HUES6 (cell line): ENCODE data around the gene KIF23.

Experiments used
- H3K27ac ChIP-seq: 2 replicates; pipeline ENCODE4 v1.7.0; 2013; ENCODE audit warnings: low read depth, mild to moderate bottlenecking, low read length, inconsistent platforms
- H3K27me3 ChIP-seq: 2 replicates; pipeline ENCODE4 v1.6.1; 2013; ENCODE audit warnings: low read length; ENCODE audit not compliant: control insufficient read depth, insufficient read depth
- H3K36me3 ChIP-seq: 2 replicates; pipeline ENCODE4 v1.6.1; 2013; ENCODE audit warnings: low read length; ENCODE audit not compliant: control insufficient read depth, insufficient read depth
- H3K4me1 ChIP-seq: 2 replicates; pipeline ENCODE4 v1.6.1; 2013; ENCODE audit warnings: low read length; ENCODE audit not compliant: control insufficient read depth, insufficient read depth
- H3K4me3 ChIP-seq: 2 replicates; pipeline ENCODE4 v1.5.1; 2013; ENCODE audit warnings: low read depth, low read length
- H3K9ac ChIP-seq: one replicate; pipeline ENCODE4 v1.6.1; 2013; ENCODE audit warnings: mild to moderate bottlenecking, low read length
- H3K9me3 ChIP-seq: 2 replicates; pipeline ENCODE4 v1.6.1; 2013; ENCODE audit warnings: low read depth, low read length; ENCODE audit not compliant: control insufficient read depth, insufficient read depth

KIF23 gene

DNA sequence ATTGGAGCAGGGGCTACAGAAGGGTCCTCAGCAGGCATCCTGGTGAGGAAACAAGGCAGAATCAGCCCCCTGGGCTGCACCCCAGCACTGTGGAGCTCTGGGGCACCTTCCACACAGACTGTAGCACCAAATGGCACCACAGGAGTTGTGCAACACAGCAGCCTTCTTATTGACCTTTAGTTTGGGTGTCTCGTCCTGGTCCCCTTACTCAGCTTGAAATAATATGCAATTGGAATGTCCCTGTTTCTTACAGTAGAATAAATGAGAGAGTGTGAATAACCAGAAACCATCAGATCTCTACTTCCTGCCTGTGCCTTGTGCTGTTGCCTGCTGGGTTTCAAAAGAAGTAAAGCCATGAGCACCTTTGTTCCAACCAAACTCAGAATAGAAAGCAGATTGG, 82.9 kb downstream of the KIF23 start:
- H3K36me3 ChIP-seq = no peaks in the 10 kb centered on the region
- H3K27ac ChIP-seq = no peak overlapping the region
- H3K27me3 ChIP-seq = no peaks in the 10 kb centered on the region
- H3K4me1 ChIP-seq = peaks cover 8% of the 10 kb centered on the region; the same call in 1 of the 2 replicates
- no peak overlapping the region for H3K4me3 ChIP-seq
- no peak overlapping the region for H3K9ac ChIP-seq
- no peaks in the 10 kb centered on the region for H3K9me3 ChIP-seq

DNA sequence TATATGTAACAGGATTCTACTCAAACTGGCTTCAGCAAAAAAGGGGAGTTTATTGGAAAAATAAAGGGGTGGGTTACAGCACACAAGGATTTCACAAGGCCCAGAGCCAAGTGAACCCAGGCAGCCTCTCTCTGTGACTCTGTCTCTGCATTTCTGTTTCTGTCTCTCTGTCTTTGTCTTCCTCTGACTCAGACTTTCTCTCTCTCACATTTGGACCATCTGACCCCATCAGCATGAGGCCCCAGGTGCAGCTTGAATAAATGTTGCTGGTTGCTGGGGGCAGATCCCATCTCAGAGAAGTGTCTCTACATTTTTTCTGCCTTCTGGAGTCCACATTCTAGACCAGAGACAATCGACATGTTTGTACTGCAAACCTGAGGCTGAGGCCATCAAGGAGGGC, 83.5 kb downstream of the KIF23 start:
- no peaks in the 10 kb centered on the region for H3K9me3 ChIP-seq
- H3K27me3 ChIP-seq = no peaks in the 10 kb centered on the region
- H3K36me3 ChIP-seq = no peaks in the 10 kb centered on the region
- no peak overlapping the region for H3K27ac ChIP-seq
- no peak overlapping the region for H3K4me3 ChIP-seq
- peaks cover 8% of the 10 kb centered on the region; the same call in 1 of the 2 replicates for H3K4me1 ChIP-seq
- H3K9ac ChIP-seq = no peak overlapping the region
